B cell (primary cell): ENCODE measurements around the gene CARNS1. TPM values are rescaled to one million over a fixed set of nuclear protein-coding genes. Genes with fewer than 3 reads are reported as not detected.
"Not testable (repeated sequence)": the region's sequence is repeated elsewhere in the genome, so short reads cannot be mapped to it uniquely, and the experiment has no call there.

ENCODE experiments used
- ATAC-seq: fragments of 200-7000 bp; cut with Tn5 transposase; one replicate; pipeline ENCODE4 v1.10.0; 2021; ENCODE audit warnings: low read depth, mild to moderate bottlenecking, moderate number of reproducible peaks, moderate library complexity
- CTCF ChIA-PET: fragments of 350-600 bp; sonication (Branson Sonifier 250); formaldehyde crosslinking; loops from one replicate; lab custom pipeline; 2021; ENCODE audit warnings: antibody characterized with exemption, inconsistent platforms; lab: Charles Lee
- POLR2A ChIA-PET: fragments of 350-600 bp; sonication (Branson Sonifier 250); formaldehyde crosslinking; loops from one replicate; lab custom pipeline; 2021; ENCODE audit warnings: antibody characterized with exemption; lab: Charles Lee
- DNase-seq: peaks from one replicate; pipeline ENCODE4 v3.0.0; 2013
- H2AFZ ChIP-seq: 2 replicates; pipeline ENCODE4 v1.6.1; 2012; ENCODE audit warnings: mild to moderate bottlenecking, low read depth, low read length; ENCODE audit not compliant: insufficient read depth, poor library complexity, severe bottlenecking
- H3K27ac ChIP-seq, 2 donors: 1 replicate in 1 of 2; 2 replicates in 1 of 2; pipeline ENCODE4 v1.5.1; 2012 to 2013; ENCODE audit warnings: low read length in 2 of 2, mild to moderate bottlenecking in 2 of 2, moderate library complexity in 1 of 2
- H3K27me3 ChIP-seq, 4 experiments: fragments of 200-600 bp in 1 of 4; sonication (generic) in 1 of 4; replicated peaks in 1 of 4; 1 replicate in 2 of 4; 2 replicates in 2 of 4; pipeline versions ENCODE4 v1.6.1 to v1.7.0; 2013 to 2016; ENCODE audit warnings: low read length in 3 of 4, mild to moderate bottlenecking in 2 of 4, mixed read lengths in 1 of 4, moderate library complexity in 1 of 4; ENCODE audit not compliant: insufficient read depth in 4 of 4, control insufficient read depth in 3 of 4; ENCODE audit errors: control extremely low read depth in 1 of 4
- H3K36me3 ChIP-seq, 2 experiments: replicated peaks in 1 of 2; 1 replicate in 1 of 2; 2 replicates in 1 of 2; pipeline versions ENCODE4 v1.6.1 to v1.7.1; 2013; ENCODE audit warnings: low read length in 1 of 2; ENCODE audit not compliant: insufficient read depth in 2 of 2, control insufficient read depth in 1 of 2; ENCODE audit errors: control extremely low read depth in 1 of 2, extremely low read depth in 1 of 2
- H3K4me1 ChIP-seq, 2 donors: fragments of 200-600 bp in 1 of 2; sonication (generic) in 1 of 2; 1 replicate in 1 of 2; 2 replicates in 1 of 2; pipeline versions ENCODE4 v1.5.1 to v1.6.1; 2013 to 2017; ENCODE audit warnings: low read length in 2 of 2; ENCODE audit not compliant: control insufficient read depth in 2 of 2, insufficient read depth in 2 of 2
- H3K4me2 ChIP-seq: replicated peaks from 2 replicates; pipeline ENCODE3; 2012; ENCODE audit warnings: mild to moderate bottlenecking, low read depth, low read length; ENCODE audit not compliant: poor library complexity, severe bottlenecking
- H3K4me3 ChIP-seq, 5 experiments: fragments of 200-600 bp in 1 of 5; sonication (generic) in 1 of 5; 1 replicate in 3 of 5; 2 replicates in 2 of 5; pipeline versions ENCODE4 v1.5.1 to v1.7.0; 2011 to 2016; ENCODE audit warnings: low read length in 4 of 5, mild to moderate bottlenecking in 4 of 5, low read depth in 2 of 5, control low read depth in 1 of 5, moderate library complexity in 1 of 5; ENCODE audit not compliant: insufficient read depth in 1 of 5; ENCODE audit errors: control extremely low read depth in 1 of 5, extremely low read depth in 1 of 5
- H3K79me2 ChIP-seq: fragments of 200-600 bp; sonication (generic); one replicate; pipeline ENCODE4 v1.6.0; 2016; ENCODE audit warnings: low read length; ENCODE audit not compliant: control insufficient read depth, insufficient read depth
- H3K9ac ChIP-seq: fragments of 200-600 bp; sonication (generic); 2 replicates; pipeline ENCODE4 v1.6.1; 2017; ENCODE audit warnings: mild to moderate bottlenecking, low read length, moderate library complexity
- H3K9me3 ChIP-seq, 3 donors: one replicate each; pipeline versions ENCODE4 v1.6.1 to v1.7.1; 2013; ENCODE audit warnings: low read length in 2 of 3; ENCODE audit not compliant: control insufficient read depth in 2 of 3, insufficient read depth in 1 of 3; ENCODE audit errors: control extremely low read depth in 1 of 3
- H4K20me1 ChIP-seq: 2 replicates; pipeline ENCODE4 v1.6.0; 2012; ENCODE audit warnings: mild to moderate bottlenecking, low read length; ENCODE audit not compliant: insufficient read depth, control insufficient read depth, poor library complexity, severe bottlenecking
- H3K27ac Mint-ChIP-seq: one replicate; pipeline ENCODE4 v1.8.0; 2021; ENCODE audit warnings: mixed read lengths
- H3K27me3 Mint-ChIP-seq: one replicate; pipeline ENCODE4 v1.8.0; 2021; ENCODE audit warnings: mixed read lengths
- H3K4me1 Mint-ChIP-seq: one replicate; pipeline ENCODE4 v1.8.0; 2021; ENCODE audit warnings: mixed read lengths
- H3K4me3 Mint-ChIP-seq: one replicate; pipeline ENCODE4 v1.8.0; 2021; ENCODE audit warnings: mixed read lengths
- H3K9me3 Mint-ChIP-seq: one replicate; pipeline ENCODE4 v1.8.0; 2022; ENCODE audit warnings: mixed read lengths; ENCODE audit not compliant: insufficient read depth
- CTCF ChIP-seq: fragments of 200-600 bp; IDR thresholded peaks from one replicate; pipeline ENCODE4 v1.8.0; 2022; ENCODE audit warnings: antibody characterized with exemption, mild to moderate bottlenecking
- EZH2 ChIP-seq: IDR thresholded peaks from 2 replicates; pipeline ENCODE4 v1.6.1; 2012; ENCODE audit warnings: borderline replicate concordance, low read depth, mild to moderate bottlenecking, moderate library complexity, low read length; ENCODE audit not compliant: insufficient read depth, poor library complexity, severe bottlenecking
- WGBS: methylation state at CpG from one replicate; pipeline ENCODE4 v1.1.5; 2013; ENCODE audit warnings: missing lambda C conversion rate; ENCODE audit not compliant: insufficient coverage; 5-methylcytosine and 5-hydroxymethylcytosine counted together
- intact Hi-C: fragments of 100-400 bp; cut with micrococcal nuclease; formaldehyde crosslinking; loops from one replicate; pipeline ENCODE4 v1.10.0; 2022
- polyA plus RNA-seq: library from polyadenylated mRNA; depleted of rRNA; stranded (reverse); fragments of >200 nt; gene quantifications from 2 replicates; pipeline ENCODE4 v1.2.3, GENCODE V29; 2012
- total RNA-seq, 2 donors: library from RNA; stranded (reverse); fragments of 120-200 nt in 1 of 2; gene quantifications; 1 replicate in 1 of 2; 2 replicates in 1 of 2; pipeline versions ENCODE4 v1.2.3 to v1.2.4, GENCODE V29; 2013 to 2022

Gene CARNS1
- total and polyA plus RNA-seq, 2 donors (not counting 1 experiment from before 2014, with no cell fraction given) = 24.1 to 41.1 TPM

- WGBS = 83% methylated on average over 1 of the region's 2 CpGs
- peak overlapping the region; percentile 97 for H3K27ac Mint-ChIP-seq
- Histone ChIP-seq H3K9me3 (peaks cover 0 to 12% (median 0%) of the 10 kb centered on the region in 3 donors), H3K9ac (peak overlapping the region; percentile 91), H2AFZ (peak overlapping the region; percentile 83), H3K27ac (peak overlapping the region; percentile 82 to 94), H3K79me2 (peaks cover 57% of the 10 kb centered on the region), H3K4me2 (peak overlapping the region; percentile 97), H3K4me3 (peak overlapping the region in 4 of 5 experiments; percentile 70 to 78 (median 76)), H3K4me1 (peaks cover 55 to 88% of the 10 kb centered on the region in 2 donors)
- H3K4me3 Mint-ChIP-seq = peak overlapping the region; percentile 89
- intact Hi-C loops, DNase-seq, H3K27me3 ChIP-seq, H3K36me3 ChIP-seq, H3K9me3 Mint-ChIP-seq, H4K20me1 ChIP-seq, H3K27me3 Mint-ChIP-seq, ATAC-seq: not testable (repeated sequence)
- H3K4me1 Mint-ChIP-seq = peaks cover 62% of the 10 kb centered on the region
- POLR2A ChIA-PET = interaction anchor here (0.6 to 10.4 kb wide), 21 partner anchors 11 to 845 kb away, joined by 3 to 215 read pairs (median 4); partner anchors contain the start of genes AIP, CLCF1, CORO1B and PITPNM1
- CTCF ChIA-PET = interaction anchor here (0.6 to 1.8 kb wide), 8 partner anchors 17 to 163 kb away, joined by 3 to 9 read pairs (median 4); partner anchors contain the start of genes AIP, PPP1CA and PTPRCAP
Observed at GRCh38 chr11:67465530-67465929, 50.1 kb downstream of the CARNS1 start.

GRCh38 chr11:67466367-67466766 lies 50.9 kb downstream of the CARNS1 start:
- Histone ChIP-seq H3K36me3 (peaks cover 2 to 9% of the 10 kb centered on the region in 2 experiments), H3K9me3 (peaks cover 0 to 9% (median 0%) of the 10 kb centered on the region in 3 donors), H3K27ac (peak overlapping the region in 1 of 2 donors; percentile 59), H2AFZ (no peak overlapping the region), H3K4me2 (peak overlapping the region; percentile 98), H3K9ac (no peak overlapping the region), H3K4me3 (no peak overlapping the region), H4K20me1 (peaks cover 10% of the 10 kb centered on the region), H3K27me3 (no peaks in the 10 kb centered on the region), H3K4me1 (peaks cover 47 to 81% of the 10 kb centered on the region in 2 donors), H3K79me2 (peaks cover 57% of the 10 kb centered on the region)
- DNase-seq (no peak), ATAC-seq (no peak)
- peaks cover 61% of the 10 kb centered on the region for H3K4me1 Mint-ChIP-seq
- H3K27me3 Mint-ChIP-seq = no peaks in the 10 kb centered on the region
- POLR2A ChIA-PET = interaction anchor here (0.7 to 10.4 kb wide), 13 partner anchors 17 to 74 kb away, joined by 3 to 215 read pairs (median 11); partner anchors contain the start of genes AIP, CORO1B, PPP1CA and PTPRCAP
- WGBS = 93% methylated on average over 3 of the region's 5 CpGs
- peak overlapping the region; percentile 72 for H3K27ac Mint-ChIP-seq
- no peaks in the 10 kb centered on the region for H3K9me3 Mint-ChIP-seq
- intact Hi-C loops = no loop called here
- CTCF ChIA-PET = interaction anchor here (0.9 to 6.7 kb wide), 4 partner anchors 29 to 83 kb away, joined by 3 to 64 read pairs (median 6); partner anchors contain the start of genes PPP1CA, PTPRCAP and TBC1D10C
- no peak for TF ChIP-seq CTCF
- no peak for TF ChIP-seq EZH2
- peak overlapping the region; percentile 44 for H3K4me3 Mint-ChIP-seq
